Epithelial cell of esophagus (primary cell): ENCODE measurements around the gene DNAJC5.

ENCODE experiments used
- DNase-seq: peaks from one replicate; pipeline ENCODE4 v3.0.0; 2010; ENCODE audit warnings: low read depth
- H3K4me3 ChIP-seq: 2 replicates; pipeline ENCODE4 v1.5.1; 2011; ENCODE audit warnings: mild to moderate bottlenecking, low read length, control low read depth
- CTCF ChIP-seq: IDR thresholded peaks from 2 replicates; pipeline ENCODE4 v1.5.1; 2011; ENCODE audit warnings: low read depth, mild to moderate bottlenecking, low read length, control low read depth, inconsistent platforms; ENCODE audit not compliant: insufficient read depth; ENCODE audit errors: missing control alignments

The DNAJC5 gene

GRCh38 chr20:63894358-63895201 lies at the start of gene DNAJC5:
Gene DNAJC5 (plus strand): TSS chr20:63895126. CDS start chr20:63928346, 33,220 bp downstream.
- H3K4me3 ChIP-seq = peak within 1 kb of the TSS; percentile 54
- DNase-seq = peak; percentile 91
- TF ChIP-seq CTCF = no peak

- H3K4me3 ChIP-seq = no peak overlapping the region
- DNase-seq = no peak
- TF ChIP-seq CTCF = no peak
These were observed 48.7 kb upstream of the DNAJC5 start for GRCh38 chr20:63846128-63846771.

GRCh38 chr20:63846888-63847236 lies 48.1 kb upstream of the DNAJC5 start:
- H3K4me3 ChIP-seq = no peak overlapping the region
- no peak for DNase-seq
- TF ChIP-seq CTCF = no peak

- no peak overlapping the region for H3K4me3 ChIP-seq
- no peak for DNase-seq
- TF ChIP-seq CTCF = no peak
These were observed 47.5 kb upstream of the DNAJC5 start for GRCh38 chr20:63847237-63848002.

- DNase-seq = no peak
- H3K4me3 ChIP-seq = no peak overlapping the region
These were observed 46.7 kb upstream of the DNAJC5 start for GRCh38 chr20:63848003-63848911.

More at GRCh38 chr20:63848003-63848911, 46.7 kb upstream of the DNAJC5 start:
- TF ChIP-seq CTCF = no peak
